Putamen (tissue), 1 donor: ENCODE measurements around the gene ACTN4.

Experiments used
- DNase-seq: peaks from one replicate; pipeline ENCODE4 v3.0.0-alpha.2; 2016; ENCODE audit warnings: low spot score

Gene ACTN4

GRCh38 chr19:38709671-38710415 is 62.4 kb downstream of the ACTN4 start:
- DNase-seq: no peak

- no peak for DNase-seq
These were observed 62.9 kb downstream of the ACTN4 start for GRCh38 chr19:38710416-38710702.

- DNase-seq: no peak
These were observed 63.7 kb downstream of the ACTN4 start for GRCh38 chr19:38710928-38711725.

GRCh38 chr19:38711726-38712153 is 64.3 kb downstream of the ACTN4 start:
- DNase-seq: no peak

GRCh38 chr19:38712161-38712748 is 64.8 kb downstream of the ACTN4 start:
- DNase-seq: no peak

GRCh38 chr19:38713227-38713649 is 65.8 kb downstream of the ACTN4 start:
- DNase-seq: no peak

GRCh38 chr19:38713865-38714264 is 66.4 kb downstream of the ACTN4 start:
- no peak for DNase-seq

GRCh38 chr19:38714354-38714778 is 66.9 kb downstream of the ACTN4 start:
- no peak for DNase-seq

GRCh38 chr19:38715555-38715954 is 68.1 kb downstream of the ACTN4 start:
- no peak for DNase-seq

GRCh38 chr19:38717051-38717450 is 69.6 kb downstream of the ACTN4 start:
- DNase-seq: no peak

GRCh38 chr19:38717855-38718254 is 70.4 kb downstream of the ACTN4 start:
- no peak for DNase-seq

- DNase-seq: peak; percentile 75
These were observed 71.5 kb downstream of the ACTN4 start for GRCh38 chr19:38718747-38719543.

- DNase-seq: no peak
These were observed 72.5 kb downstream of the ACTN4 start for GRCh38 chr19:38719761-38720558.

- no peak for DNase-seq
These were observed 73.2 kb downstream of the ACTN4 start for GRCh38 chr19:38720559-38721236.

- no peak for DNase-seq
These were observed 74.0 kb downstream of the ACTN4 start for GRCh38 chr19:38721496-38721895.

GRCh38 chr19:38721979-38722773 is 74.7 kb downstream of the ACTN4 start:
- peak; percentile 96 for DNase-seq

GRCh38 chr19:38722947-38723605 is 75.6 kb downstream of the ACTN4 start:
- no peak for DNase-seq

- DNase-seq: no peak
These were observed 76.1 kb downstream of the ACTN4 start for GRCh38 chr19:38723606-38723965.
